B cell (primary cell): ENCODE measurements around the gene ANXA1. TPM values are rescaled to one million over a fixed set of nuclear protein-coding genes. Genes with fewer than 3 reads are reported as not detected.

Source experiments
- ATAC-seq: fragments of 200-7000 bp; cut with Tn5 transposase; one replicate; pipeline ENCODE4 v1.10.0; 2021; ENCODE audit warnings: low read depth, mild to moderate bottlenecking, moderate number of reproducible peaks, moderate library complexity
- CTCF ChIA-PET: fragments of 350-600 bp; sonication (Branson Sonifier 250); formaldehyde crosslinking; loops from one replicate; lab custom pipeline; 2021; ENCODE audit warnings: antibody characterized with exemption, inconsistent platforms; lab: Charles Lee
- POLR2A ChIA-PET: fragments of 350-600 bp; sonication (Branson Sonifier 250); formaldehyde crosslinking; loops from one replicate; lab custom pipeline; 2021; ENCODE audit warnings: antibody characterized with exemption; lab: Charles Lee
- DNase-seq: peaks from one replicate; pipeline ENCODE4 v3.0.0; 2013
- H2AFZ ChIP-seq: 2 replicates; pipeline ENCODE4 v1.6.1; 2012; ENCODE audit warnings: mild to moderate bottlenecking, low read depth, low read length; ENCODE audit not compliant: insufficient read depth, poor library complexity, severe bottlenecking
- H3K27ac ChIP-seq, 2 donors: 1 replicate in 1 of 2; 2 replicates in 1 of 2; pipeline ENCODE4 v1.5.1; 2012 to 2013; ENCODE audit warnings: low read length in 2 of 2, mild to moderate bottlenecking in 2 of 2, moderate library complexity in 1 of 2
- H3K27me3 ChIP-seq, 4 experiments: fragments of 200-600 bp in 1 of 4; sonication (generic) in 1 of 4; replicated peaks in 1 of 4; 1 replicate in 2 of 4; 2 replicates in 2 of 4; pipeline versions ENCODE4 v1.6.1 to v1.7.0; 2013 to 2016; ENCODE audit warnings: low read length in 3 of 4, mild to moderate bottlenecking in 2 of 4, mixed read lengths in 1 of 4, moderate library complexity in 1 of 4; ENCODE audit not compliant: insufficient read depth in 4 of 4, control insufficient read depth in 3 of 4; ENCODE audit errors: control extremely low read depth in 1 of 4
- H3K36me3 ChIP-seq, 2 experiments: replicated peaks in 1 of 2; 1 replicate in 1 of 2; 2 replicates in 1 of 2; pipeline versions ENCODE4 v1.6.1 to v1.7.1; 2013; ENCODE audit warnings: low read length in 1 of 2; ENCODE audit not compliant: insufficient read depth in 2 of 2, control insufficient read depth in 1 of 2; ENCODE audit errors: control extremely low read depth in 1 of 2, extremely low read depth in 1 of 2
- H3K4me1 ChIP-seq, 2 donors: fragments of 200-600 bp in 1 of 2; sonication (generic) in 1 of 2; 1 replicate in 1 of 2; 2 replicates in 1 of 2; pipeline versions ENCODE4 v1.5.1 to v1.6.1; 2013 to 2017; ENCODE audit warnings: low read length in 2 of 2; ENCODE audit not compliant: control insufficient read depth in 2 of 2, insufficient read depth in 2 of 2
- H3K4me2 ChIP-seq: replicated peaks from 2 replicates; pipeline ENCODE3; 2012; ENCODE audit warnings: mild to moderate bottlenecking, low read depth, low read length; ENCODE audit not compliant: poor library complexity, severe bottlenecking
- H3K4me3 ChIP-seq, 5 experiments: fragments of 200-600 bp in 1 of 5; sonication (generic) in 1 of 5; 1 replicate in 3 of 5; 2 replicates in 2 of 5; pipeline versions ENCODE4 v1.5.1 to v1.7.0; 2011 to 2016; ENCODE audit warnings: low read length in 4 of 5, mild to moderate bottlenecking in 4 of 5, low read depth in 2 of 5, control low read depth in 1 of 5, moderate library complexity in 1 of 5; ENCODE audit not compliant: insufficient read depth in 1 of 5; ENCODE audit errors: control extremely low read depth in 1 of 5, extremely low read depth in 1 of 5
- H3K79me2 ChIP-seq: fragments of 200-600 bp; sonication (generic); one replicate; pipeline ENCODE4 v1.6.0; 2016; ENCODE audit warnings: low read length; ENCODE audit not compliant: control insufficient read depth, insufficient read depth
- H3K9ac ChIP-seq: fragments of 200-600 bp; sonication (generic); 2 replicates; pipeline ENCODE4 v1.6.1; 2017; ENCODE audit warnings: mild to moderate bottlenecking, low read length, moderate library complexity
- H3K9me3 ChIP-seq, 3 donors: one replicate each; pipeline versions ENCODE4 v1.6.1 to v1.7.1; 2013; ENCODE audit warnings: low read length in 2 of 3; ENCODE audit not compliant: control insufficient read depth in 2 of 3, insufficient read depth in 1 of 3; ENCODE audit errors: control extremely low read depth in 1 of 3
- H4K20me1 ChIP-seq: 2 replicates; pipeline ENCODE4 v1.6.0; 2012; ENCODE audit warnings: mild to moderate bottlenecking, low read length; ENCODE audit not compliant: insufficient read depth, control insufficient read depth, poor library complexity, severe bottlenecking
- H3K27ac Mint-ChIP-seq: one replicate; pipeline ENCODE4 v1.8.0; 2021; ENCODE audit warnings: mixed read lengths
- H3K27me3 Mint-ChIP-seq: one replicate; pipeline ENCODE4 v1.8.0; 2021; ENCODE audit warnings: mixed read lengths
- H3K4me1 Mint-ChIP-seq: one replicate; pipeline ENCODE4 v1.8.0; 2021; ENCODE audit warnings: mixed read lengths
- H3K4me3 Mint-ChIP-seq: one replicate; pipeline ENCODE4 v1.8.0; 2021; ENCODE audit warnings: mixed read lengths
- H3K9me3 Mint-ChIP-seq: one replicate; pipeline ENCODE4 v1.8.0; 2022; ENCODE audit warnings: mixed read lengths; ENCODE audit not compliant: insufficient read depth
- CTCF ChIP-seq: fragments of 200-600 bp; IDR thresholded peaks from one replicate; pipeline ENCODE4 v1.8.0; 2022; ENCODE audit warnings: antibody characterized with exemption, mild to moderate bottlenecking
- EZH2 ChIP-seq: IDR thresholded peaks from 2 replicates; pipeline ENCODE4 v1.6.1; 2012; ENCODE audit warnings: borderline replicate concordance, low read depth, mild to moderate bottlenecking, moderate library complexity, low read length; ENCODE audit not compliant: insufficient read depth, poor library complexity, severe bottlenecking
- WGBS: methylation state at CpG from one replicate; pipeline ENCODE4 v1.1.5; 2013; ENCODE audit warnings: missing lambda C conversion rate; ENCODE audit not compliant: insufficient coverage; 5-methylcytosine and 5-hydroxymethylcytosine counted together
- intact Hi-C: fragments of 100-400 bp; cut with micrococcal nuclease; formaldehyde crosslinking; loops from one replicate; pipeline ENCODE4 v1.10.0; 2022
- polyA plus RNA-seq: library from polyadenylated mRNA; depleted of rRNA; stranded (reverse); fragments of >200 nt; gene quantifications from 2 replicates; pipeline ENCODE4 v1.2.3, GENCODE V29; 2012
- total RNA-seq, 2 donors: library from RNA; stranded (reverse); fragments of 120-200 nt in 1 of 2; gene quantifications; 1 replicate in 1 of 2; 2 replicates in 1 of 2; pipeline versions ENCODE4 v1.2.3 to v1.2.4, GENCODE V29; 2013 to 2022

Gene ANXA1
- total and polyA plus RNA-seq, 2 donors (not counting 1 experiment from before 2014, with no cell fraction given) = 0.99 to 15.4 TPM

- H3K4me2 ChIP-seq = no peak overlapping the region
- no peaks in the 10 kb centered on the region for H3K27me3 ChIP-seq
- no peak overlapping the region for H3K4me3 Mint-ChIP-seq
- H4K20me1 ChIP-seq = no peaks in the 10 kb centered on the region
- H3K27ac Mint-ChIP-seq = no peak overlapping the region
- H2AFZ ChIP-seq = no peak overlapping the region
- POLR2A ChIA-PET = no interaction called here
- H3K9me3 Mint-ChIP-seq = no peaks in the 10 kb centered on the region
- no peak overlapping the region for H3K4me3 ChIP-seq
- H3K36me3 ChIP-seq = no peaks in the 10 kb centered on the region
- H3K27me3 Mint-ChIP-seq = peaks cover 7% of the 10 kb centered on the region
- H3K27ac ChIP-seq = no peak overlapping the region
- no peaks in the 10 kb centered on the region for H3K9me3 ChIP-seq
- no peaks in the 10 kb centered on the region for H3K4me1 ChIP-seq
- no peak for ATAC-seq
- TF ChIP-seq EZH2 (no peak), CTCF (no peak)
- H3K4me1 Mint-ChIP-seq = no peaks in the 10 kb centered on the region
- H3K9ac ChIP-seq = no peak overlapping the region
- CTCF ChIA-PET = interaction anchor here (1.3 kb wide), 1 partner anchor 10 kb away, joined by 4 read pairs; no protein-coding TSS in a partner anchor
- H3K79me2 ChIP-seq = no peaks in the 10 kb centered on the region
- DNase-seq = no peak
- intact Hi-C loops = no loop called here
- WGBS = no CpG with 5 or more reads among the region's 1 CpG
Measured at GRCh38 chr9:73116880-73117279, 34.8 kb upstream of the ANXA1 start.

DNA sequence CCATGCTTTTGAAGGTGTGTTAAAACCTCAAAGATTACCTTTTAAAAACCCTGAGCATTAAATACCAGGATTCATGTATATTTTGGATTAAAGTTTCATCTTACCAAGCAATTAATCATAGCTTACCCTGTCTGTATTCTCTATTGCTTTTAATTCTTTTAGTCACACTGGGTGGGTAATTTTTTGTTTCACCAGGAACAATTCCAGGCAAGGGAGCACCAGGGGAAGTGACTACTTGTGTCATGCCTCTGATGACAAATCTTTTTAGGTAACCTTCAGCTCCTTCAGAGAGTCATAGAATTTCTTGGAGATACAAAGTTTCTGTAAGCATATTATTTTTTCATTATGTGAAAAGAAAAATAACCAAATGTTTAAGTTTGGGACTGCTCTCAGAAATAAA is 33.4 kb upstream of the ANXA1 start:
- no peak overlapping the region for H3K27ac Mint-ChIP-seq
- no peaks in the 10 kb centered on the region for H3K4me1 Mint-ChIP-seq
- Histone ChIP-seq H2AFZ (no peak overlapping the region), H3K27ac (no peak overlapping the region), H3K79me2 (no peaks in the 10 kb centered on the region), H3K9ac (no peak overlapping the region), H3K36me3 (no peaks in the 10 kb centered on the region), H3K27me3 (no peaks in the 10 kb centered on the region), H3K4me3 (no peak overlapping the region), H4K20me1 (no peaks in the 10 kb centered on the region), H3K4me2 (no peak overlapping the region), H3K4me1 (no peaks in the 10 kb centered on the region), H3K9me3 (no peaks in the 10 kb centered on the region)
- H3K4me3 Mint-ChIP-seq = no peak overlapping the region
- POLR2A ChIA-PET = no interaction called here
- intact Hi-C loops = no loop called here
- DNase-seq = no peak
- no peak for TF ChIP-seq EZH2
- no peak for TF ChIP-seq CTCF
- H3K27me3 Mint-ChIP-seq = no peaks in the 10 kb centered on the region
- no peak for ATAC-seq
- no peaks in the 10 kb centered on the region for H3K9me3 Mint-ChIP-seq
- CTCF ChIA-PET = no interaction called here
